GM12878 (cell line): ENCODE data around the gene MIF. TPM values are rescaled to one million over a fixed set of nuclear protein-coding genes. Genes with fewer than 3 reads are reported as not detected.
A peak's percentile ranks its signal among the peaks of the same experiment; 100 is the strongest.

ENCODE experiments used
- BHLHE40 ChIP-seq, 2 experiments: fragments of 450-650 bp in 1 of 2; IDR thresholded peaks; 2 replicates each; pipeline ENCODE4 v1.6.1; 2011 to 2017; ENCODE audit warnings: low read depth in 2 of 2, borderline replicate concordance in 1 of 2, improper control_type of control experiment in 1 of 2, low read length in 1 of 2, mild to moderate bottlenecking in 1 of 2
- CREB1 ChIP-seq: IDR thresholded peaks from 2 replicates; pipeline ENCODE4 v1.6.1; 2012; ENCODE audit warnings: low read depth, mild to moderate bottlenecking, inconsistent platforms
- CUX1 ChIP-seq: IDR thresholded peaks from 2 replicates; pipeline ENCODE4 v1.6.1; 2012; ENCODE audit warnings: improper control_type of control experiment, low read depth, low read length; ENCODE audit not compliant: insufficient replicate concordance
- E4F1 ChIP-seq: fragments of 450-650 bp; IDR thresholded peaks from 2 replicates; pipeline ENCODE4 v1.6.1; 2018; ENCODE audit warnings: borderline replicate concordance, mild to moderate bottlenecking; ENCODE audit not compliant: partially characterized antibody
- ELK1 ChIP-seq: IDR thresholded peaks from 2 replicates; pipeline ENCODE4 v1.6.1; 2012; ENCODE audit warnings: low read depth, low read length, improper control_type of control experiment
- FOXM1 ChIP-seq: IDR thresholded peaks from 2 replicates; pipeline ENCODE4 v1.6.1; 2012; ENCODE audit warnings: low read depth, mild to moderate bottlenecking, inconsistent platforms, low read length, moderate library complexity
- GABPA ChIP-seq: IDR thresholded peaks from 2 replicates; pipeline ENCODE4 v1.6.1; 2014; ENCODE audit warnings: antibody characterized with exemption, low read depth, mild to moderate bottlenecking, inconsistent platforms
- HCFC1 ChIP-seq: fragments of 150-350 bp; IDR thresholded peaks from 2 replicates; pipeline ENCODE4 v1.6.1; 2014; ENCODE audit warnings: low read length
- HDGF ChIP-seq: fragments of 450-650 bp; IDR thresholded peaks from 2 replicates; pipeline ENCODE4 v1.6.1; 2016; ENCODE audit warnings: antibody characterized with exemption
- KAT2A ChIP-seq: conservative IDR thresholded peaks from 2 replicates; pipeline ENCODE4 v1.6.1; 2011; ENCODE audit warnings: low read depth, low read length; ENCODE audit not compliant: control insufficient read depth
- MAX ChIP-seq: IDR thresholded peaks from 2 replicates; pipeline ENCODE4 v1.6.1; 2012; ENCODE audit warnings: low read depth, low read length, improper control_type of control experiment
- PML ChIP-seq: IDR thresholded peaks from 2 replicates; pipeline ENCODE4 v1.6.1; 2012; ENCODE audit warnings: low read length, inconsistent platforms
- RB1 ChIP-seq: fragments of 450-650 bp; formaldehyde crosslinking; IDR thresholded peaks from 2 replicates; pipeline ENCODE4 v1.6.1; 2017; ENCODE audit warnings: mild to moderate bottlenecking, borderline replicate concordance
- REST ChIP-seq: IDR thresholded peaks from 2 replicates; pipeline ENCODE4 v1.6.1; 2012; ENCODE audit warnings: mild to moderate bottlenecking, low read depth, low read length
- SREBF1 ChIP-seq: IDR thresholded peaks from 2 replicates; pipeline ENCODE4 v1.6.1; 2012; ENCODE audit warnings: mild to moderate bottlenecking, low read length
- STAT1 ChIP-seq: fragments of 450-650 bp; conservative IDR thresholded peaks from 2 replicates; pipeline ENCODE4 v1.6.1; 2014; ENCODE audit warnings: antibody characterized with exemption, mild to moderate bottlenecking
- polyA plus RNA-seq, 11 experiments: library from polyadenylated mRNA; depleted of rRNA in 4 of 11; unstranded in 6 of 11; stranded (reverse) in 5 of 11; fragments of >200 nt; fragmentation: Nextera tagmentation in 4 of 11; fragmentation: Illumina TruSeq in 1 of 11; extraction: Ambion mirVana in 4 of 11; extraction: Trizol in 1 of 11; gene quantifications; 1 replicate in 1 of 11; 2 replicates in 10 of 11; pipeline versions ENCODE4 v1.2.1 to v1.2.3, GENCODE V29; 2011 to 2016; ENCODE audit warnings: inconsistent platforms in 2 of 11, missing spikeins in 2 of 11, low read depth in 1 of 11
- total RNA-seq, 4 experiments: library from RNA; depleted of rRNA in 3 of 4; stranded (reverse); fragments of >200 nt in 3 of 4; fragmentation: Illumina TruSeq in 1 of 4; extraction: Trizol in 1 of 4; gene quantifications; 2 replicates each; pipeline versions ENCODE4 v1.2.1 to v1.2.3, GENCODE V29; 2013 to 2021

Gene MIF
- total and polyA plus RNA-seq, 10 of the 15 experiments (the other 5 are each of a cell fraction or from before 2014, with no cell fraction given) = 37.7 to 2,972 (median 766) TPM

GRCh38 chr22:23913661-23914353 is 19.6 kb downstream of the MIF start (continued):
- TF ChIP-seq GABPA (peak; percentile 59; the same call in 1 of the 2 replicates), ELK1 (peak; percentile 11; the same call in 1 of the 2 replicates), MAX (peak; percentile 77), CUX1 (no peak), HDGF (peak; percentile 99), FOXM1 (peak; percentile 53; the same call in 1 of the 2 replicates), HCFC1 (peak; percentile 14; the same call in 1 of the 2 replicates), E4F1 (peak; percentile 37), REST (no peak), KAT2A (no peak), RB1 (peak; percentile 93; the same call in 1 of the 2 replicates), BHLHE40 (IDR thresholded peaks at IDR 0.05; ENCODE audit: borderline replicate concordance in 1 of 2, low read depth in 2 of 2, low read length in 1 of 2) (peak in 1 of 2 experiments; percentile 43; a peak in 1 of 4 replicates), STAT1 (0 out of 2 replicates have a peak, but pooled peaks have one; percentile 22), SREBF1 (0 out of 2 replicates have a peak, but pooled peaks have one; percentile 25), CREB1 (peak; percentile 48; the same call in 1 of the 2 replicates), PML (peak; percentile 98)
